Psoas muscle (tissue), 8 donors: ENCODE data around the gene PCDH1. TPM values are rescaled to one million over a fixed set of nuclear protein-coding genes. Genes with fewer than 3 reads are reported as not detected.

ENCODE experiments used
- ATAC-seq, 4 donors: fragments of 200-7000 bp; cut with Tn5 transposase; one replicate each; pipeline ENCODE4 v1.9.1; 2020; ENCODE audit warnings: moderate library complexity in 3 of 4, mild to moderate bottlenecking in 2 of 4
- DNase-seq, 2 donors: peaks; one replicate each; pipeline ENCODE4 v3.0.0-alpha.2; 2020
- H3K27ac ChIP-seq: fragments of 200-600 bp; one replicate; pipeline ENCODE4 v1.8.0; 2022
- H3K27me3 ChIP-seq, 3 donors: fragments of 200-600 bp in 1 of 3; one replicate each; pipeline versions ENCODE4 v1.6.1 to v1.8.0; 2013 to 2022; ENCODE audit warnings: low read length in 2 of 3, mild to moderate bottlenecking in 2 of 3, moderate library complexity in 1 of 3; ENCODE audit not compliant: insufficient read depth in 3 of 3
- H3K36me3 ChIP-seq, 2 donors: fragments of 200-600 bp in 1 of 2; one replicate each; pipeline versions ENCODE4 v1.6.1 to v1.8.0; 2013 to 2022; ENCODE audit warnings: low read depth in 1 of 2, mild to moderate bottlenecking in 1 of 2, moderate library complexity in 1 of 2; ENCODE audit not compliant: insufficient read depth in 1 of 2
- H3K4me1 ChIP-seq: fragments of 200-600 bp; one replicate; pipeline ENCODE4 v1.8.0; 2022
- H3K4me3 ChIP-seq: fragments of 200-600 bp; one replicate; pipeline ENCODE4 v1.8.0; 2022; ENCODE audit warnings: mild to moderate bottlenecking
- H3K9me3 ChIP-seq: fragments of 200-600 bp; one replicate; pipeline ENCODE4 v1.8.0; 2022
- CTCF ChIP-seq: fragments of 200-600 bp; IDR thresholded peaks from one replicate; pipeline ENCODE4 v1.8.0; 2022; ENCODE audit warnings: antibody characterized with exemption
- WGBS, 3 donors: extraction: QIAGEN DNeasy Blood & Tissue Kit; methylation state at CpG; one replicate each; pipeline versions ENCODE4 v1.1.6 to v1.1.7; 2013; 5-methylcytosine and 5-hydroxymethylcytosine counted together
- intact Hi-C, 2 donors: fragments of 100-400 bp; cut with DNase I; formaldehyde crosslinking; loops; one replicate each; pipeline versions ENCODE4 v1.11.0 to v1.14.2; 2022
- polyA plus RNA-seq, 3 donors: library from polyadenylated mRNA; stranded (reverse); fragments of 200-250 nt; gene quantifications; one replicate each; pipeline ENCODE4 v1.2.3, GENCODE V29; 2013
- total RNA-seq, 4 donors: library from RNA; stranded (reverse); fragmentation: NEBNext Ultra II Directional in 2 of 4; extraction: Animal tissue kit (Norgen Biotek cat#: 25700) in 2 of 4; gene quantifications; one replicate each; pipeline versions ENCODE4 v1.2.1 to v1.2.4, GENCODE V29; 2021 to 2023
- donor health status: healthy with polysubstance abuse.
- donor health status: DM: no; HTN: no; CAD: no; lungs with moderate emphysema.
- donor health status: Bipolar disorder and iron deficiency.
- donor health status: healthy.
- donor health status: DM: yes; HTN: yes; CAD: no.
- donor health status: DM: no; HTN: no; CAD: no.
- donor health status: DM: no; HTN: no; CAD: no.
- donor health status: DM: yes; HTN: yes; CAD: no.

The PCDH1 gene
- total and polyA plus RNA-seq, 7 donors, result 4.2 to 17.4 (median 10.1) TPM

GRCh38 chr5:141915881-141916336, 37.7 kb upstream of the PCDH1 start:
- H3K27me3 ChIP-seq, result peaks cover 0 to 19% (median 0%) of the 10 kb centered on the region in 3 donors
- DNase-seq (no peak), ATAC-seq (no peak)
- no peak overlapping the region for H3K4me3 ChIP-seq
- no peak overlapping the region for H3K27ac ChIP-seq
- H3K4me1 ChIP-seq, result peaks cover 5% of the 10 kb centered on the region
- intact Hi-C loops, result no loop called here
- no peak for TF ChIP-seq CTCF
- WGBS, 3 donors, result 62 to 76% (median 70%) methylated on average over 6 of the region's 6 CpGs
- no peaks in the 10 kb centered on the region for H3K36me3 ChIP-seq
- H3K9me3 ChIP-seq, result no peaks in the 10 kb centered on the region

- ATAC-seq, result no peak
- Histone ChIP-seq H3K4me1 (peaks cover 4% of the 10 kb centered on the region), H3K27ac (no peak overlapping the region), H3K36me3 (no peaks in the 10 kb centered on the region), H3K9me3 (no peaks in the 10 kb centered on the region), H3K27me3 (peaks cover 0 to 19% (median 0%) of the 10 kb centered on the region in 3 donors), H3K4me3 (no peak overlapping the region)
- no peak for DNase-seq
- intact Hi-C loops, result no loop called here
- TF ChIP-seq CTCF, result no peak
- WGBS, 3 donors, result 93 to 98% (median 96%) methylated on average over 3 of the region's 3 CpGs
These were observed 36.6 kb upstream of the PCDH1 start for GRCh38 chr5:141914797-141915196.

- no peaks in the 10 kb centered on the region for H3K36me3 ChIP-seq
- peak; percentile 70 to 86 (median 79) for ATAC-seq
- 13 to 17% (median 15%) methylated on average over 39 to 40 of the region's 40 CpGs for WGBS, 3 donors
- peak overlapping the region; percentile 56 for H3K4me3 ChIP-seq
- peaks cover 0 to 19% (median 0%) of the 10 kb centered on the region in 3 donors for H3K27me3 ChIP-seq
- no peaks in the 10 kb centered on the region for H3K9me3 ChIP-seq
- no peak overlapping the region for H3K27ac ChIP-seq
- intact Hi-C loops, result no loop called here
- TF ChIP-seq CTCF, result no peak
- peaks cover 4% of the 10 kb centered on the region for H3K4me1 ChIP-seq
- peak; percentile 41 to 64 for DNase-seq
These were observed 36.1 kb upstream of the PCDH1 start for GRCh38 chr5:141914199-141914743.

GRCh38 chr5:141913560-141914198, 35.5 kb upstream of the PCDH1 start:
- H3K4me1 ChIP-seq, result peaks cover 4% of the 10 kb centered on the region
- H3K4me3 ChIP-seq, result peak overlapping the region; percentile 56
- WGBS, 3 donors, result 19 to 21% (median 19%) methylated on average over 16 of the region's 16 CpGs
- H3K27ac ChIP-seq, result no peak overlapping the region
- DNase-seq (no peak), ATAC-seq (peak in 1 of 4 donors; percentile 10)
- H3K27me3 ChIP-seq, result peaks cover 0 to 19% (median 0%) of the 10 kb centered on the region in 3 donors
- TF ChIP-seq CTCF, result no peak
- H3K36me3 ChIP-seq, result no peaks in the 10 kb centered on the region
- no peaks in the 10 kb centered on the region for H3K9me3 ChIP-seq
- intact Hi-C loops, result no loop called here
